Left lung (tissue), 10 donors: ENCODE data around the gene ATF4. TPM values are rescaled to one million over a fixed set of nuclear protein-coding genes. Genes with fewer than 3 reads are reported as not detected.

Experiments
- ATAC-seq: fragments of 200-7000 bp; cut with Tn5 transposase; one replicate; pipeline ENCODE4 v1.9.1; 2020; ENCODE audit warnings: moderate library complexity
- DNase-seq, 4 donors: peaks; one replicate each; pipeline ENCODE4 v3.0.0-alpha.2; 2013 to 2020
- H3K27ac ChIP-seq, 2 donors: fragments of 200-600 bp; sonication (generic) in 1 of 2; one replicate each; pipeline versions ENCODE4 v1.5.0 to v1.8.0; 2020 to 2021
- H3K27me3 ChIP-seq, 2 donors: fragments of 200-600 bp; sonication (generic) in 1 of 2; one replicate each; pipeline versions ENCODE4 v1.5.0 to v1.8.0; 2020 to 2021
- H3K36me3 ChIP-seq, 2 donors: fragments of 200-600 bp; sonication (generic) in 1 of 2; one replicate each; pipeline versions ENCODE4 v1.5.0 to v1.8.0; 2020 to 2021
- H3K4me1 ChIP-seq, 2 donors: fragments of 200-600 bp; one replicate each; pipeline ENCODE4 v1.8.0; 2021
- H3K4me3 ChIP-seq, 2 donors: fragments of 200-600 bp; sonication (generic) in 1 of 2; one replicate each; pipeline versions ENCODE4 v1.5.0 to v1.8.0; 2020 to 2021; ENCODE audit warnings: mild to moderate bottlenecking in 1 of 2
- H3K9me3 ChIP-seq, 2 donors: fragments of 200-600 bp; sonication (generic) in 1 of 2; one replicate each; pipeline versions ENCODE4 v1.5.0 to v1.8.0; 2020 to 2021
- CTCF ChIP-seq, 2 donors: fragments of 200-600 bp; sonication (generic) in 1 of 2; IDR thresholded peaks; one replicate each; pipeline versions ENCODE4 v1.5.0 to v1.8.0; 2021; ENCODE audit warnings: antibody characterized with exemption in 2 of 2
- intact Hi-C, 2 donors: fragments of 100-400 bp; cut with DNase I; formaldehyde crosslinking; loops; one replicate each; pipeline versions ENCODE4 v1.11.2 to v1.14.2; 2022
- polyA plus RNA-seq, 6 donors: library from polyadenylated mRNA; unstranded; fragments of 120-200 nt; gene quantifications; one replicate each; pipeline ENCODE4 v1.2.1, GENCODE V29; 2013; ENCODE audit not compliant: insufficient read length in 6 of 6
- total RNA-seq, 2 donors: library from RNA; stranded (reverse); fragmentation: NEBNext Ultra II Directional; extraction: Animal tissue kit (Norgen Biotek cat#: 25700); gene quantifications; one replicate each; pipeline ENCODE4 v1.2.1, GENCODE V29; 2021
- donor health status: DM: no; HTN: yes; CAD: no.
- donor health status: DM: no; HTN: no; CAD: no.

ATF4 gene
- total and polyA plus RNA-seq, 8 donors = 204 to 349 (median 309) TPM

GRCh38 chr22:39492186-39492585 lies 28.2 kb upstream of the ATF4 start:
- Histone ChIP-seq H3K36me3 (no peaks in the 10 kb centered on the region), H3K4me1 (peaks cover 0 to 49% of the 10 kb centered on the region in 2 donors), H3K27me3 (no peaks in the 10 kb centered on the region), H3K27ac (no peak overlapping the region), H3K9me3 (no peaks in the 10 kb centered on the region), H3K4me3 (no peak overlapping the region)
- ATAC-seq (no peak), DNase-seq (no peak)
- no peak for TF ChIP-seq CTCF (IDR thresholded peaks at IDR 0.05)
- intact Hi-C loops = loop anchor here in 1 of 2 donors (5.0 kb wide), 1 partner anchor 35 kb away; no protein-coding TSS in a partner anchor

GRCh38 chr22:39493759-39494158 lies 26.6 kb upstream of the ATF4 start:
- peaks cover 0 to 49% of the 10 kb centered on the region in 2 donors for H3K4me1 ChIP-seq
- no peak for TF ChIP-seq CTCF (IDR thresholded peaks at IDR 0.05)
- no peaks in the 10 kb centered on the region for H3K27me3 ChIP-seq
- H3K4me3 ChIP-seq = no peak overlapping the region
- intact Hi-C loops = loop anchor here in 1 of 2 donors (5.0 kb wide), 1 partner anchor 34 kb away; no protein-coding TSS in a partner anchor
- ATAC-seq (no peak), DNase-seq (peak in 1 of 4 donors; percentile 0)
- H3K9me3 ChIP-seq = no peaks in the 10 kb centered on the region
- H3K36me3 ChIP-seq = no peaks in the 10 kb centered on the region
- no peak overlapping the region for H3K27ac ChIP-seq

- ATAC-seq = peak; percentile 10
- DNase-seq = no peak
- no peaks in the 10 kb centered on the region for H3K36me3 ChIP-seq
- intact Hi-C loops = loop anchor here in 1 of 2 donors (5.0 kb wide), 1 partner anchor 33 kb away; no protein-coding TSS in a partner anchor
- H3K4me1 ChIP-seq = peaks cover 0 to 45% of the 10 kb centered on the region in 2 donors
- TF ChIP-seq CTCF (IDR thresholded peaks at IDR 0.05) = no peak
- H3K4me3 ChIP-seq = no peak overlapping the region
- H3K27me3 ChIP-seq = no peaks in the 10 kb centered on the region
- H3K27ac ChIP-seq = peak overlapping the region in 1 of 2 donors; percentile 57
- no peaks in the 10 kb centered on the region for H3K9me3 ChIP-seq
Measured at GRCh38 chr22:39494471-39495120, 25.8 kb upstream of the ATF4 start.

GRCh38 chr22:39496131-39496838 lies 24.1 kb upstream of the ATF4 start:
- Histone ChIP-seq H3K27me3 (no peaks in the 10 kb centered on the region), H3K4me3 (no peak overlapping the region), H3K27ac (peak overlapping the region in 1 of 2 donors; percentile 57), H3K9me3 (no peaks in the 10 kb centered on the region), H3K4me1 (peaks cover 5 to 40% of the 10 kb centered on the region in 2 donors), H3K36me3 (no peaks in the 10 kb centered on the region)
- ATAC-seq = peak; percentile 84
- peak in 2 of 4 donors; percentile 67 to 68 for DNase-seq
- TF ChIP-seq CTCF (IDR thresholded peaks at IDR 0.05) = peak; percentile 80 to 84
- intact Hi-C loops = no loop called here

GRCh38 chr22:39497429-39497828 lies 22.9 kb upstream of the ATF4 start:
- Histone ChIP-seq H3K36me3 (no peaks in the 10 kb centered on the region), H3K27ac (no peak overlapping the region), H3K4me3 (no peak overlapping the region), H3K9me3 (no peaks in the 10 kb centered on the region), H3K27me3 (no peaks in the 10 kb centered on the region), H3K4me1 (peaks cover 11 to 46% of the 10 kb centered on the region in 2 donors)
- intact Hi-C loops = no loop called here
- ATAC-seq (no peak), DNase-seq (no peak)
- no peak for TF ChIP-seq CTCF (IDR thresholded peaks at IDR 0.05)
